H1 (cell line): ENCODE data around the gene PTPRG. TPM values are rescaled to one million over a fixed set of nuclear protein-coding genes. Genes with fewer than 3 reads are reported as not detected.

Source experiments
- CTCF ChIA-PET: fragments of 300-600 bp; sonication (Branson Sonifier 250); formaldehyde crosslinking; loops from one replicate; lab custom pipeline; 2021; ENCODE audit not compliant: partially characterized antibody; lab: Charles Lee
- POLR2A ChIA-PET: fragments of 300-600 bp; sonication (Branson Sonifier 250); formaldehyde crosslinking; loops from one replicate; lab custom pipeline; 2021; ENCODE audit warnings: inconsistent platforms; ENCODE audit not compliant: partially characterized antibody; lab: Charles Lee
- DNase-seq, 2 experiments: peaks; one replicate each; pipeline versions ENCODE4 v3.0.0 to v3.0.0-alpha.2; 2010 to 2022; ENCODE audit warnings: low spot score in 2 of 2, low read depth in 1 of 2, mixed read lengths in 1 of 2
- FAIRE-seq: peaks from 2 replicates; lab custom pipeline; 2011; peaks lifted over from hg19 to GRCh38; lab: Jason Lieb, UNC
- H2AFZ ChIP-seq: 2 replicates; pipeline ENCODE4 v1.8.1; 2012; ENCODE audit warnings: low read length, inconsistent platforms
- H2AK5ac ChIP-seq: 2 replicates; pipeline ENCODE4 v1.6.1; 2013; ENCODE audit warnings: low read depth, low read length
- H2BK120ac ChIP-seq: replicated peaks from 2 replicates; pipeline ENCODE3; 2013; ENCODE audit warnings: low read depth, low read length, inconsistent platforms
- H2BK12ac ChIP-seq: 2 replicates; pipeline ENCODE4 v1.6.1; 2013; ENCODE audit warnings: low read depth, low read length
- H2BK15ac ChIP-seq: 2 replicates; pipeline ENCODE4 v1.6.1; 2013; ENCODE audit warnings: low read length
- H2BK20ac ChIP-seq: 2 replicates; pipeline ENCODE4 v1.6.1; 2013; ENCODE audit warnings: low read length
- H2BK5ac ChIP-seq: 2 replicates; pipeline ENCODE4 v1.6.1; 2013; ENCODE audit warnings: low read depth, low read length
- H3K14ac ChIP-seq: 2 replicates; pipeline ENCODE4 v1.6.1; 2013; ENCODE audit warnings: inconsistent platforms; ENCODE audit not compliant: insufficient read length
- H3K18ac ChIP-seq: 2 replicates; pipeline ENCODE4 v1.6.1; 2013; ENCODE audit warnings: low read length; ENCODE audit errors: extremely low read depth
- H3K23ac ChIP-seq: 2 replicates; pipeline ENCODE4 v1.6.1; 2013; ENCODE audit warnings: inconsistent platforms; ENCODE audit not compliant: insufficient read length
- H3K23me2 ChIP-seq: 2 replicates; pipeline ENCODE4 v1.6.1; 2013; ENCODE audit warnings: low read depth, low read length
- H3K27ac ChIP-seq: 2 replicates; pipeline ENCODE4 v1.6.1; 2011; ENCODE audit warnings: low read depth, low read length, inconsistent platforms
- H3K27me3 ChIP-seq, 4 experiments: replicated peaks in 1 of 4; 1 replicate in 1 of 4; 2 replicates in 3 of 4; pipeline versions ENCODE4 v1.6.1 to v1.8.1; 2011 to 2013; ENCODE audit warnings: low read length in 3 of 4, mild to moderate bottlenecking in 3 of 4, inconsistent platforms in 2 of 4, mixed read lengths in 2 of 4, moderate library complexity in 1 of 4; ENCODE audit not compliant: control insufficient read depth in 3 of 4, insufficient read depth in 3 of 4; ENCODE audit errors: extremely low read depth in 1 of 4
- H3K36me3 ChIP-seq, 4 experiments: 2 replicates each; pipeline versions ENCODE4 v1.6.1 to v1.8.1; 2011 to 2013; ENCODE audit warnings: mild to moderate bottlenecking in 4 of 4, low read length in 3 of 4, moderate library complexity in 2 of 4, control low read depth in 1 of 4, inconsistent platforms in 1 of 4; ENCODE audit not compliant: insufficient read depth in 4 of 4, control insufficient read depth in 2 of 4
- H3K4ac ChIP-seq: replicated peaks from 2 replicates; pipeline ENCODE3; 2013; ENCODE audit warnings: low read length, low read depth, mixed read lengths, inconsistent platforms; ENCODE audit not compliant: insufficient read length
- H3K4me1 ChIP-seq, 4 experiments: replicated peaks in 1 of 4; 1 replicate in 1 of 4; 2 replicates in 3 of 4; pipeline versions ENCODE4 v1.6.1 to v1.8.1; 2011 to 2013; ENCODE audit warnings: low read length in 3 of 4, inconsistent platforms in 2 of 4, mixed read lengths in 1 of 4; ENCODE audit not compliant: insufficient read depth in 4 of 4, control insufficient read depth in 3 of 4
- H3K4me2 ChIP-seq, 2 experiments: 2 replicates each; pipeline versions ENCODE4 v1.6.1 to v1.8.1; 2011 to 2013; ENCODE audit warnings: low read depth in 2 of 2, low read length in 2 of 2, control low read depth in 1 of 2, inconsistent platforms in 1 of 2, mild to moderate bottlenecking in 1 of 2; ENCODE audit not compliant: insufficient read depth in 1 of 2
- H3K4me3 ChIP-seq, 4 experiments: fragments of 200-600, 300-600 bp in 1 of 4; sonication (generic), shearing (Covaris generic), sonication (Bioruptor Twin) in 1 of 4; 2 replicates each; pipeline versions ENCODE4 v1.5.1 to v1.8.1; 2011 to 2016; ENCODE audit warnings: low read length in 4 of 4, low read depth in 3 of 4, control low read depth in 2 of 4, inconsistent platforms in 2 of 4, mild to moderate bottlenecking in 2 of 4, mixed read lengths in 1 of 4, moderate library complexity in 1 of 4; ENCODE audit not compliant: insufficient read depth in 2 of 4; ENCODE audit errors: extremely low read depth in 1 of 4
- H3K56ac ChIP-seq: replicated peaks from 2 replicates; pipeline ENCODE3; 2013; ENCODE audit warnings: low read depth, mild to moderate bottlenecking, mixed read lengths, low read length, inconsistent platforms; ENCODE audit not compliant: insufficient read length
- H3K79me1 ChIP-seq: 2 replicates; pipeline ENCODE4 v1.6.1; 2013; ENCODE audit warnings: low read depth, low read length, control low read depth
- H3K79me2 ChIP-seq, 2 experiments: 2 replicates each; pipeline versions ENCODE4 v1.6.1 to v1.8.1; 2012 to 2013; ENCODE audit warnings: low read length in 2 of 2, mild to moderate bottlenecking in 2 of 2, inconsistent platforms in 1 of 2; ENCODE audit not compliant: insufficient read depth in 2 of 2, control insufficient read depth in 1 of 2
- H3K9ac ChIP-seq, 4 experiments: replicated peaks in 1 of 4; 1 replicate in 1 of 4; 2 replicates in 3 of 4; pipeline versions ENCODE4 v1.6.1 to v1.8.1; 2011 to 2013; ENCODE audit warnings: low read depth in 3 of 4, low read length in 3 of 4, control low read depth in 2 of 4, mild to moderate bottlenecking in 2 of 4, moderate library complexity in 2 of 4, inconsistent platforms in 1 of 4; ENCODE audit errors: extremely low read depth in 1 of 4
- H3K9me3 ChIP-seq, 2 experiments: 2 replicates each; pipeline versions ENCODE4 v1.6.1 to v1.8.1; 2012 to 2013; ENCODE audit warnings: mild to moderate bottlenecking in 2 of 2, moderate library complexity in 2 of 2, control low read depth in 1 of 2, inconsistent platforms in 1 of 2, low read depth in 1 of 2, low read length in 1 of 2, mixed read lengths in 1 of 2; ENCODE audit not compliant: insufficient read depth in 2 of 2
- H4K20me1 ChIP-seq, 2 experiments: replicated peaks in 1 of 2; 2 replicates each; pipeline versions ENCODE3 to v1.8.1; 2011 to 2013; ENCODE audit warnings: inconsistent platforms in 2 of 2, low read length in 2 of 2, mild to moderate bottlenecking in 1 of 2; ENCODE audit not compliant: insufficient read depth in 2 of 2, control insufficient read depth in 1 of 2
- H4K5ac ChIP-seq: 2 replicates; pipeline ENCODE4 v1.6.1; 2013; ENCODE audit warnings: low read length, low read depth, mixed read lengths, inconsistent platforms; ENCODE audit not compliant: insufficient read length
- H4K8ac ChIP-seq: 2 replicates; pipeline ENCODE4 v1.8.0; 2013; ENCODE audit warnings: mild to moderate bottlenecking, moderate library complexity, low read length, inconsistent platforms; ENCODE audit not compliant: insufficient read depth; ENCODE audit errors: extremely low read depth
- H4K91ac ChIP-seq: replicated peaks from 2 replicates; pipeline ENCODE3; 2013; ENCODE audit warnings: low read length, mixed read lengths, inconsistent platforms; ENCODE audit not compliant: insufficient read length
- BACH1 ChIP-seq: IDR thresholded peaks from 2 replicates; pipeline ENCODE4 v1.6.1; 2012; ENCODE audit warnings: low read length, improper control_type of control experiment
- CBX5 ChIP-seq: fragments of 300-800, 300-1000 bp; sonication (generic); IDR thresholded peaks from 2 replicates; pipeline ENCODE4 v1.7.1; 2016; ENCODE audit warnings: antibody characterized with exemption, low read length, low read depth
- HDAC6 ChIP-seq: IDR thresholded peaks from one replicate; pipeline ENCODE4 v1.7.1; 2012; ENCODE audit warnings: low read depth, mild to moderate bottlenecking, inconsistent platforms, low read length, moderate library complexity
- NANOG ChIP-seq: IDR thresholded peaks from 2 replicates; pipeline ENCODE4 v1.6.1; 2011; ENCODE audit warnings: low read length, low read depth, mild to moderate bottlenecking, inconsistent platforms; ENCODE audit not compliant: insufficient read depth, poor library complexity, severe bottlenecking
- PHF8 ChIP-seq: fragments of 200-600 bp; sonication (generic); conservative IDR thresholded peaks from 2 replicates; pipeline ENCODE4 v1.7.1; 2012; ENCODE audit warnings: low read depth, mild to moderate bottlenecking, inconsistent platforms, low read length, moderate library complexity
- POU5F1 ChIP-seq: IDR thresholded peaks from 2 replicates; pipeline ENCODE4 v1.6.1; 2011; ENCODE audit warnings: low read depth, mild to moderate bottlenecking, low read length, moderate library complexity
- RBBP5 ChIP-seq: IDR thresholded peaks from 2 replicates; pipeline ENCODE4 v1.7.1; 2012; ENCODE audit warnings: low read depth, mild to moderate bottlenecking, inconsistent platforms, low read length, moderate library complexity, borderline replicate concordance
- SP1 ChIP-seq: IDR thresholded peaks from 2 replicates; pipeline ENCODE4 v1.6.1; 2011; ENCODE audit warnings: low read depth, low read length
- SRF ChIP-seq: IDR thresholded peaks from 2 replicates; pipeline ENCODE4 v1.6.1; 2011; ENCODE audit warnings: mild to moderate bottlenecking, low read depth, low read length, moderate library complexity
- TAF7 ChIP-seq: optimal IDR thresholded peaks from 2 replicates; pipeline ENCODE3; 2011; ENCODE audit warnings: low read depth, mild to moderate bottlenecking, inconsistent platforms, low read length, moderate library complexity, borderline replicate concordance
- WGBS, 2 experiments: shearing (Covaris generic) in 1 of 2; methylation state at CpG; one replicate each; pipeline versions ENCODE4 v1.1.6 to v1.1.7; 2013 to 2015; ENCODE audit warnings: low lambda C conversion rate in 2 of 2, mixed read lengths in 2 of 2, inconsistent platforms in 1 of 2, low coverage in 1 of 2, missing lambda C conversion rate in 1 of 2; ENCODE audit not compliant: insufficient replicate concordance in 2 of 2, insufficient coverage in 1 of 2, insufficient read length in 1 of 2; ENCODE audit errors: extremely low coverage in 1 of 2, missing lambda C conversion rate in 1 of 2; 5-methylcytosine and 5-hydroxymethylcytosine counted together
- polyA plus RNA-seq, 7 experiments: library from polyadenylated mRNA; depleted of rRNA in 3 of 7; stranded (reverse) in 5 of 7; unstranded in 2 of 7; fragments of >200 nt in 5 of 7; fragments of 200-250 nt in 2 of 7; gene quantifications; 1 replicate in 5 of 7; 2 replicates in 1 of 7; 4 replicates in 1 of 7; pipeline versions ENCODE4 v1.2.1 to v1.2.3, GENCODE V29; 2011 to 2013; ENCODE audit warnings: missing spikeins in 2 of 7, mixed read lengths in 2 of 7
- total RNA-seq: library from RNA; stranded (reverse); fragmentation: NEBNext Ultra II Directional; extraction: Animal tissue kit (Norgen Biotek cat#: 25700); gene quantifications from 2 replicates; pipeline ENCODE4 v1.2.1, GENCODE V29; 2021
- TF ChIP-seq, protein P1 (sequence below), 3 experiments: IDR thresholded peaks; 1 replicate in 2 of 3; 2 replicates in 1 of 3; pipeline versions ENCODE4 v1.5.1 to v1.6.1; 2011; ENCODE audit warnings: low read length in 3 of 3, mild to moderate bottlenecking in 3 of 3, inconsistent platforms in 2 of 3, low read depth in 1 of 3, moderate library complexity in 1 of 3; ENCODE audit not compliant: insufficient read depth in 1 of 3; ENCODE audit errors: control extremely low read depth in 1 of 3

The PTPRG gene
- total and polyA plus RNA-seq, 2 of the 8 experiments (the other 6 are each of a cell fraction or from before 2014, with no cell fraction given) = 23.3 to 96.2 TPM

DNA sequence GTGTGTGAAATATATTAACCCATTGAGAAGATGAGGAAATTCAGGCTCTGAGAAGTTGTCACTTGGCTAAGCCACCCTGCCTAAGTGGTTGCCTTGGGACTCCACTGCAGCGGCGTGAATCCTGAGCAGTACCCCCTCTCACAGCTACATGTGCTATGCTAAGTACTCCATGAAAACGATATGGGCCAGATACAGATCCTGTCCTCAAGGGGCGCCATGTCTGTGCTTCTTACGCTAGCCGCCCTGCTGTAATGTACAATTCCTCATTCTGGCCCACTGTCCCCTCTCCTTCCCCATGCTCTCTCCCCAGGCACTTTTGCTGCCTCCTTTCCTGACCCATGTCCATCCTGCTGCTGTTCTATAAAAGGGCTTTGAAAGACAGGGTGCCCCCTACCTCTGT, 671.7 kb downstream of the PTPRG start:
- Histone ChIP-seq H3K18ac (no peak overlapping the region), H3K27me3 (no peaks in the 10 kb centered on the region), H2BK120ac (no peak overlapping the region), H2BK5ac (no peak overlapping the region), H3K4me3 (no peak overlapping the region), H4K5ac (no peak overlapping the region), H3K9ac (no peak overlapping the region), H4K8ac (no peak overlapping the region), H4K20me1 (no peaks in the 10 kb centered on the region), H2AK5ac (no peak overlapping the region), H3K36me3 (no peaks in the 10 kb centered on the region), H3K4me1 (peaks cover 0 to 3% (median 0%) of the 10 kb centered on the region in 4 experiments; a peak in 3 of 7 replicates), H2BK15ac (no peak overlapping the region), H3K14ac (no peak overlapping the region), H3K4ac (no peak overlapping the region), H2AFZ (no peak overlapping the region), H3K23me2 (no peaks in the 10 kb centered on the region), H2BK12ac (no peak overlapping the region), H3K9me3 (no peaks in the 10 kb centered on the region), H3K56ac (no peak overlapping the region), H2BK20ac (no peak overlapping the region), H3K79me2 (no peaks in the 10 kb centered on the region), H3K4me2 (no peak overlapping the region), H4K91ac (no peak overlapping the region), H3K23ac (no peak overlapping the region), H3K79me1 (no peaks in the 10 kb centered on the region; the same call in 1 of the 2 replicates), H3K27ac (no peak overlapping the region)
- DNase-seq = no peak
- ChIA-PET CTCF (interaction anchor here (0.6 to 2.0 kb wide), 11 partner anchors 8 to 269 kb away, joined by 3 to 22 read pairs (median 4); no protein-coding TSS in a partner anchor), POLR2A (interaction anchor here (1.2 kb wide), 1 partner anchor 20 kb away, joined by 3 read pairs; no protein-coding TSS in a partner anchor)
- FAIRE-seq = no peak
- 78% methylated on average over 6 of the region's 6 CpGs; no CpG with 5 or more reads in 1 of the 2 experiments for WGBS, 2 experiments
- TF ChIP-seq, protein P1, sequence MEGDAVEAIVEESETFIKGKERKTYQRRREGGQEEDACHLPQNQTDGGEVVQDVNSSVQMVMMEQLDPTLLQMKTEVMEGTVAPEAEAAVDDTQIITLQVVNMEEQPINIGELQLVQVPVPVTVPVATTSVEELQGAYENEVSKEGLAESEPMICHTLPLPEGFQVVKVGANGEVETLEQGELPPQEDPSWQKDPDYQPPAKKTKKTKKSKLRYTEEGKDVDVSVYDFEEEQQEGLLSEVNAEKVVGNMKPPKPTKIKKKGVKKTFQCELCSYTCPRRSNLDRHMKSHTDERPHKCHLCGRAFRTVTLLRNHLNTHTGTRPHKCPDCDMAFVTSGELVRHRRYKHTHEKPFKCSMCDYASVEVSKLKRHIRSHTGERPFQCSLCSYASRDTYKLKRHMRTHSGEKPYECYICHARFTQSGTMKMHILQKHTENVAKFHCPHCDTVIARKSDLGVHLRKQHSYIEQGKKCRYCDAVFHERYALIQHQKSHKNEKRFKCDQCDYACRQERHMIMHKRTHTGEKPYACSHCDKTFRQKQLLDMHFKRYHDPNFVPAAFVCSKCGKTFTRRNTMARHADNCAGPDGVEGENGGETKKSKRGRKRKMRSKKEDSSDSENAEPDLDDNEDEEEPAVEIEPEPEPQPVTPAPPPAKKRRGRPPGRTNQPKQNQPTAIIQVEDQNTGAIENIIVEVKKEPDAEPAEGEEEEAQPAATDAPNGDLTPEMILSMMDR (IDR thresholded peaks at IDR 0.05; ENCODE audit: control extremely low read depth in 1 of 3, insufficient read depth in 1 of 3, low read depth in 1 of 3, low read length in 3 of 3) = peak; percentile 58 to 82 (median 72)
- no peak for TF ChIP-seq BACH1
- no peak for TF ChIP-seq SP1
- TF ChIP-seq RBBP5 = no peak
- TF ChIP-seq HDAC6 = no peak
- no peak for TF ChIP-seq PHF8
- TF ChIP-seq SRF = no peak
- no peak for TF ChIP-seq TAF7
- TF ChIP-seq CBX5 = no peak
- no peak for TF ChIP-seq POU5F1
- TF ChIP-seq NANOG = no peak
